ENCODE results near the gene XPO4. TPM values are rescaled to one million over a fixed set of nuclear protein-coding genes. Genes with fewer than 3 reads are reported as not detected.

XPO4 gene
- total RNA-seq, 1 donor from 2014 or later, result 27.4 TPM

DNA sequence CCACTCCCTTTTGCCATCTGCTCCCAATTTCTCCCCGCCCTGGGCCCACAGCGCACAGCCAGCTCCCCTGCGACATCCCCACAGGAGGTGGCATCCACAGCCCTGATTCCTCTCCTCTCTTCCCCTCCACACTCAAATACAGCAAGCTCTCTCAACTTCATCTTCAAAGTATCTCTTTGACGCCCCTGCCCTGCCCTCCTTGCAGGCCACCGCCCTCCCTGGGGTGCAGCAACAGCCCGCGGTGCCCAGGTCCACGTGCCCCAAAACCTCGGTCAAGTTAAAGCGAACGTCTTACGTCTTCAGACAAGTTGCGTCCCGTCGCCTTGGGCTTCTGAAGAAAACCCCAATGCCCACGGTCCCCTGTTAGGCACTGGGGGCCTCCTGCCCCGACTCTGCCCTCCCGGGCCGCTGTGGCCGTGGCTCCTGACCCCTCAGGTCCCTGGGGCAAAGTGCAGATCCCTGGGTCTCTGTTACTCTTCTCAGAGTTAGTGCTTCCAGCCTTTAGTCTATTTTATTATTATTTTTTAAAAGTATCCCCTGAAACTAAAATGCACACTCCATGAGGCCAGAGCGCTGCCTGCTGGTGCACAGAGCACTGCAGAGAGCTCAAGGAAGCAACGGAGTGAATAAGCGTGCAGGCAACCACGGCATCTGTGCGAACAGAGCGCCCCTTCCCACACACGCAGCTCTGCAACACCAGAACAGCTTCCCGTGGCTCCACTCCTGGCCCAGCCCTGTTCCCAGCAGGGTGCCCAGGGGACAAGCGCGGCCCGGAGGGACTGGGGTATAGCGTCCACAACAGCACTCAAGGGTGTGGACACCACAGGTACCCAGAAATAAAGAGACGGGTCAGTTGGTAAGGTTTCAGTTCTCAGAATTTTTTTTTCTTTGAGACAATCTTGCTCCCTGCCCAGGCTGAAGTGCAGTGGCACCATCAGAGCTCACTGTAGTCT lies 172.6 kb downstream of the XPO4 start:
- H3K36me3 Mint-ChIP-seq (ENCODE audit: low read depth), result peaks cover 8% of the 10 kb centered on the region
- ATAC-seq (ENCODE audit: low read depth), result no peak
- TF ChIP-seq, protein P1, sequence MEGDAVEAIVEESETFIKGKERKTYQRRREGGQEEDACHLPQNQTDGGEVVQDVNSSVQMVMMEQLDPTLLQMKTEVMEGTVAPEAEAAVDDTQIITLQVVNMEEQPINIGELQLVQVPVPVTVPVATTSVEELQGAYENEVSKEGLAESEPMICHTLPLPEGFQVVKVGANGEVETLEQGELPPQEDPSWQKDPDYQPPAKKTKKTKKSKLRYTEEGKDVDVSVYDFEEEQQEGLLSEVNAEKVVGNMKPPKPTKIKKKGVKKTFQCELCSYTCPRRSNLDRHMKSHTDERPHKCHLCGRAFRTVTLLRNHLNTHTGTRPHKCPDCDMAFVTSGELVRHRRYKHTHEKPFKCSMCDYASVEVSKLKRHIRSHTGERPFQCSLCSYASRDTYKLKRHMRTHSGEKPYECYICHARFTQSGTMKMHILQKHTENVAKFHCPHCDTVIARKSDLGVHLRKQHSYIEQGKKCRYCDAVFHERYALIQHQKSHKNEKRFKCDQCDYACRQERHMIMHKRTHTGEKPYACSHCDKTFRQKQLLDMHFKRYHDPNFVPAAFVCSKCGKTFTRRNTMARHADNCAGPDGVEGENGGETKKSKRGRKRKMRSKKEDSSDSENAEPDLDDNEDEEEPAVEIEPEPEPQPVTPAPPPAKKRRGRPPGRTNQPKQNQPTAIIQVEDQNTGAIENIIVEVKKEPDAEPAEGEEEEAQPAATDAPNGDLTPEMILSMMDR (IDR thresholded peaks at IDR 0.05), result no peak
- no peak overlapping the region for H3K4me3 Mint-ChIP-seq
- ChIA-PET CTCF (no interaction called here), POLR2A (no interaction called here)
- H3K9me3 Mint-ChIP-seq, result no peaks in the 10 kb centered on the region
- DNase-seq, result no peak
- intact Hi-C loops (cut with micrococcal nuclease), result no loop called here
- H3K27me3 Mint-ChIP-seq, result no peaks in the 10 kb centered on the region
- H3K27ac Mint-ChIP-seq, result no peak overlapping the region
- no peaks in the 10 kb centered on the region for H3K4me1 Mint-ChIP-seq

DNA sequence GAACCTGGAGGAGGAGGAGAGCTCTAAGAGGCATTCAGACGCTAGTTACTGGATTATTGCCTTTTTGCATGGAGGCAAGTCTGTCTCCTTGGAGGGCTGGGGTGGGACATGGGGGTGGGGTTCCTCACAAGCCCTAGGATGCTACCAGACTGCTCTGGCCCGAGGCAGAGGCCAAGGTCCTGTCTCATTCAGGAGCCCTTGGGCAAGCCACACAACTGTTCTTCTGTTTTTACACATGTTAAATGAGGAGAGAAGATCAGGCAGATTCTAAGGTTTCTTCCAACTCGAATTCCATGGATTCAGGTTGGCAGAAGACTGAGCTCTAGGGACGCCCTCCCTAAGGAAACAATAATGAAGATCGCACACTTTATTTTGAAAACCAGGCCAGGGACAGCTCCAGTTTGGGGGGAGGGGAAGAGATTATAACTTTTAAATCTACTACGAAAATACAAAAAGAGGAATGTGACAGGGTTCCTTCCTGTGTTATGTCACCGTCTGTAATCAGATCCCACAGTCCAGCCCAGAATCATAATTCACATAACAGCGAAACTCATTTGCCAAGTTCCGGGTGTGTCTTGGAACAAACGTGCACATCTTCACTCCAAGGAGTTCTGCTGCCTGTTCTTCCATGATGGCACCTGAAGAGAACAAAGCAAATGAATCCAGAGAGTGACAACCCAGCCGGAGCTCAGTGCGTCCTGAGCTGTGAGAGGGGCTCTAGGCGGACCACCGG lies 173.8 kb downstream of the XPO4 start:
- Mint-ChIP-seq H3K4me1 (no peaks in the 10 kb centered on the region), H3K27me3 (no peaks in the 10 kb centered on the region), H3K4me3 (no peak overlapping the region), H3K36me3 (ENCODE audit: low read depth) (peaks cover 8% of the 10 kb centered on the region), H3K27ac (no peak overlapping the region), H3K9me3 (no peaks in the 10 kb centered on the region)
- intact Hi-C loops (cut with micrococcal nuclease), result no loop called here
- DNase-seq (no peak), ATAC-seq (ENCODE audit: low read depth) (no peak)
- POLR2A ChIA-PET, result no interaction called here
- TF ChIP-seq, protein P1 (IDR thresholded peaks at IDR 0.05), result no peak
- CTCF ChIA-PET, result no interaction called here

DNA sequence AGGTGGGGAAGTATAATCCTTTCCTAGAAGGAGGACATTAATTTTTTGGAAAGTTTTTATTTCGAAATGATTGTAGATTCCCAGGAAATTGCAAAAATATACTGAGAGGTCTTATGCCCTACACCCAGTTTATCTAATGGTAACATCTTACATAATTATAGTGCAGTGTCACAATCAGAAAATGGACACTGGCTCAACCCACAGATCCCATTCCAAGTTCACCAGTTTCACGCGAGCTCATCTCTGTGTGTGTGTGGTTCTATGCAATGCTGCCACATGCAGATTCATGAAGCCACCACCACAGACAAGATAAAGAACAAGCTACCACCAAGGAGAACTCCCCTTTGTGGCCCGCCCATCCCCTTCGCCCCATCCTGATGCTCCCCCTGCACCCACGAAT lies 174.7 kb downstream of the XPO4 start:
- POLR2A ChIA-PET, result no interaction called here
- H3K4me1 Mint-ChIP-seq, result no peaks in the 10 kb centered on the region
- H3K9me3 Mint-ChIP-seq, result no peaks in the 10 kb centered on the region
- intact Hi-C loops (cut with micrococcal nuclease), result no loop called here
- DNase-seq (no peak), ATAC-seq (ENCODE audit: low read depth) (no peak)
- peaks cover 2% of the 10 kb centered on the region for H3K27me3 Mint-ChIP-seq
- TF ChIP-seq, protein P1 (IDR thresholded peaks at IDR 0.05), result no peak
- no peak overlapping the region for H3K27ac Mint-ChIP-seq
- CTCF ChIA-PET, result no interaction called here
- H3K36me3 Mint-ChIP-seq (ENCODE audit: low read depth), result peaks cover 8% of the 10 kb centered on the region
- H3K4me3 Mint-ChIP-seq, result no peak overlapping the region

Other genes with a start within 250 kb of the XPO4 start
- gene IL17D, start 199.0 kb downstream of the XPO4 start, total RNA-seq, result not detected in 2 replicates
- gene EEF1AKMT1, start 128.8 kb downstream of the XPO4 start, total RNA-seq, result 3.9 and 7.4 TPM in 2 replicates
- gene LATS2, start 158.8 kb upstream of the XPO4 start, total RNA-seq, result 1.5 and 1.7 TPM in 2 replicates
- 182 and 191 TPM in 2 replicates for gene SAP18, start 237.4 kb upstream of the XPO4 start, total RNA-seq